T-helper 1 cell treated with Interleukin-12 subunit alpha and Interleukin-12 subunit beta and Interleukin-4 antibody, amounts not matched to agents 30 ng/mL and 1 ng/mL, for 36 hours (primary cell): ENCODE results near the gene ZNF740. TPM values are rescaled to one million over a fixed set of nuclear protein-coding genes. Genes with fewer than 3 reads are reported as not detected.
"Not testable (repeated sequence)": the region's sequence is repeated elsewhere in the genome, so short reads cannot be mapped to it uniquely, and the experiment has no call there.

ENCODE experiments used
- intact Hi-C: fragments of 100-400 bp; cut with micrococcal nuclease; formaldehyde crosslinking; loops from one replicate; pipeline ENCODE4 v1.15.1; 2024
- total RNA-seq: library from RNA; stranded (reverse); gene quantifications from 2 replicates; pipeline ENCODE4 v1.2.3, GENCODE V29; 2022

Gene ZNF740
- total RNA-seq, 1 donor from 2014 or later: 51.7 TPM

- intact Hi-C loops: no loop called here
Observed at GRCh38 chr12:53172352-53172751, 8.2 kb upstream of the ZNF740 start.

DNA sequence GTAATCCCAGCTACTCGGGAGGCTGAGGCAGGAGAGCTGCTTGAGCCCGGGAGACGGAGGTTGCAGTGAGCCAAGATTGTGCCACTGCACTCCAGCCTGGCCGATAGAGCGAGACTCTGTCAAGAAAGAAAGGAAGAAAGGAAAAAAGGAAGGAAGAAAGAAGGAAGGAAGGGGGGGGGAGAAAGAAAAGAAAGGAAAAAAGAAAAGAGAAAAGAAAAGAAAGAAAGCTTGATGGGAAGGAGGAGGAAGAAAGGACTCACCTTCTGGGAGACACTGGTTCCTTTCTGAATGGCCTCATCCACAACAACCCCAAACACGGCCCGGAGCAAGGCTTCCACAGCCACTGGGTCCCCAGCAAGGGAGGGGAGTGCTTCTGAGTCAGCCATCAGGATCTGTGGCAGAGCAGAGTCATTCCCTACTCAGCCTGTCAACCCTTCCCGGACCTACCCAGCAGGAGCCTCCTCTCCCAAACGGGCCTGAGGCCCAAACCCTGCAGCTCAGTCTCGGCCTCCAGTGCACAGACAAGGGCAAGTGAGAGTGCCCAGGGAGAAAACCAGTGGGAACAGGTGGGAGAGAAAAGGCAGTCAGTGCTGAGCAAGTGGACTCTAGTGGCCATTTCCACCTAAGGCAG, 7.3 kb upstream of the ZNF740 start:
- intact Hi-C loops: no loop called here

DNA sequence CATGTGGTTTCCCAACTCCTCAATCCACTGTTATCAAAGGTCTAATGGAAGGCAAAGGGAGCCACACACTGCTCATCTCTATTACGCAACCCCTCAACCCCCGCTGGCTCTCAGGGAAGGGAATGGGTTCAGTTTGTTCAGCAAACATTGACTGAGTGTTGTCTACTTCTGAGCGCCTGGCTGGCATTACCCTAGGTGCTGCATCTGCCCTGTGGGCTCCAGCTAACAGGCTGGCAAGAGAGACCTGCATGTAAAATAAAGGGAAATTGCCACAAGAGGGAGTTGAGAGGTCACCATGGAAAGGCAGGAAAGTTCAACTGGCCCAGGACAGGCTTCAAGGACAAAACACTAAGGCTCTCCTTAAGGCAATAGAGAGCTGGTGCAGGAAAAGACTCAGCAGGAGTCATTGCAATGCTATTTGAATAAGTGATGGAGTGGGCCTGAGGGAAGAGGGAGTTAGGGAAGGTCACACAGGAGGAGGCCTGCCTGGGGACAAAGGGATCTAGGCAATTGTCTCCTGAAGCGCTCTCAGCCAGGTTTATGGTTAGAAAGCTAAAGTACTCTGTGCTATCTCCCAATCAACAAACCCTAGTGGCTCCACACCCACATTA, 5.5 kb upstream of the ZNF740 start:
- intact Hi-C loops: no loop called here

GRCh38 chr12:53176750-53177149, 3.8 kb upstream of the ZNF740 start:
- intact Hi-C loops: no loop called here

GRCh38 chr12:53177447-53177846, 3.1 kb upstream of the ZNF740 start:
- intact Hi-C loops: not testable (repeated sequence)

DNA sequence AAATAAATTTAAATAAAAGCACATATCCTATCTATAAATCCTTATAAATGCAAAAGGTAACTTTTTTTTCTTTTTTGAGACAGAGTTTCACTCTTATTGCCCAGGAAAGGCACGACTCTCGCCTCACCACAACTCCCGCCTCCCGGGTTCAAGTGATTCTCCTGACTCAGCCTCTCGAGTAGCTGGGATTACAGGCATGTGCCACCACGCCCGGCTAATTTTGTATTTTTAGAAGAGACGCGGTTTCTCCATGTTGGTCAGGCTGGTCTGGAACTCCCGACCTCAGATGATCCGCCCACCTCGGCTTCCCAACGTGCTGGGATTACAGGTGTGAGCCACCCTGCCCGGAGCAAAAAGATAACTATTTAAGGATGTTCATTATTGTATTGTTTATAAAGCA, 1.7 kb upstream of the ZNF740 start:
- intact Hi-C loops: not testable (repeated sequence)

DNA sequence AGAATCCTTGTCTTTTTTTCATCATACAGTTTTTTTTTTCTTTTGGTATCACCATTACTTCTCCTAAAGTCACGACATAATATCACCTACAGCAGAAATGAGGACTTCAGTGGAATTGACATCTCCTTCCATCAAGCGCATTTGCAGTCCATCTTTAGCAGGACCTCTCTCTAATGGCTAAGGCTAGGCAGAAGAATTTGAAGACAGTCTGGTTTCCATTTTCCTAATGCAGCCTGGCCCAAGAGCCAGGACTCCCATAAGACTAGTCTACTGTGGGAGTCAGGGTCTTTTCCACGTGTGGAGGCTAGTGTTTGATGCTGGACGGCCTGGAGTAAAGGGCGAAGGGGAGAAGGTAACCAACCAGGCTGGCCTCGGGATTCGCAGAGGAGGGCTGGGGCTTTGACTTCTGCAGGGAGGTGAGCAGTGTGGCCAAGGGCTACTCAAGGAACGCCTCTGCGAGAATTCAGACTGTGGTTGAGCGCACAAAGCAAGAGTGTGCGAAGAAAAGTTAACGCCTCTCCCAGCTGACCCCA, 769 bp upstream of the ZNF740 start:
- intact Hi-C loops: loop anchor here (1.0 kb wide), 17 partner anchors 11 to 548 kb away; partner anchors contain the start of genes AAAS, ATP5MC2, CALCOCO1 and EIF4B

- intact Hi-C loops: loop anchor here (1.0 kb wide), 17 partner anchors 9 to 546 kb away; partner anchors contain the start of genes AAAS, ATP5MC2, CALCOCO1 and EIF4B
Observed at GRCh38 chr12:53180931-53181645, 566 bp downstream of the ZNF740 start.

DNA sequence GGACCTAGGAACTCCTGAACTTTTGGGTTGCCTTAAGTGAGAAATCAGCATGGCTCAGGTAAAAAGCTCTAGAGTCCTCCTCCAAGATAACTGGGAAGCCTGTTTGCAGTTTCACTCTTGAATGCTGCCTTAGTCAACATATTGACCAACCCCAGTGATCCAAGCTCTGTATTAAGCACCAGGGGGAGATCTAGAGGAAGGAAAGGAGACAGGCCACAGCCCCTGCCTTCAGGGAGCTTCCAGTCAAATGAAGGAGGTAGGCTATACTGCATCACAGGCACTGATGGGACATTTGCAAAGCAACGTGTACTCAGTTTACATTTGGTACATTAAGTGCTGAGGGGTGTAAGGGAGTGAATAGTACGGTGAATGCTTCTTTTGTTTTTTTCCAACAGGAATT, 1.4 kb downstream of the ZNF740 start:
- intact Hi-C loops: no loop called here

- intact Hi-C loops: no loop called here
Observed at GRCh38 chr12:53182903-53183302, 2.4 kb downstream of the ZNF740 start.

GRCh38 chr12:53184828-53185227, 4.3 kb downstream of the ZNF740 start:
- intact Hi-C loops: no loop called here

DNA sequence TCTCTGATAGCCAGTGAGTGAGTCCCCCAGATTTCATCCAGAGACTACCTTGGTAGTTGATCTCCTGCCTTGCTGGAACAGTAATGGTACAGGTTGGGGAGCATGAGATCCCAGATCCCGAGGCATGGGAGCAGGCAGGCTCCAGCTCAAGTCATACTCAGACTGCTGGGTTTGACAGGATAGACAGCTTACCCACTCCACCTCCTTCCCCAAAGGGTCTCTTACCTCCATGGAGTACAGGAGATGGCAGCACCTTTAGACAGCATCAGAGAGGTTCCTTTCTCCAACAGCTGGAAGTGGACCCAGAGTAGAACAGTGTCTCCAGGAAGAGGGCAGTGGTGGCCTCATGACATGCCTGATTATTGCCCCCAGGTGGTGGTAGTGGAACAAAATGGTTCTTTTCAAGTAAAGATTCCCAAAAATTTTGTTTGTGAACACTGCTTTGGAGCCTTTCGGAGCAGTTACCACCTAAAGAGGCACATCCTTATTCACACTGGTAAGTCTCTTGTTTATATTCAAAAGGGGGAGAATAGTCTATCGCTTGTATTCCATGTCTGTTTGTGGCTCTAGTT, 5.1 kb downstream of the ZNF740 start:
- intact Hi-C loops: no loop called here

DNA sequence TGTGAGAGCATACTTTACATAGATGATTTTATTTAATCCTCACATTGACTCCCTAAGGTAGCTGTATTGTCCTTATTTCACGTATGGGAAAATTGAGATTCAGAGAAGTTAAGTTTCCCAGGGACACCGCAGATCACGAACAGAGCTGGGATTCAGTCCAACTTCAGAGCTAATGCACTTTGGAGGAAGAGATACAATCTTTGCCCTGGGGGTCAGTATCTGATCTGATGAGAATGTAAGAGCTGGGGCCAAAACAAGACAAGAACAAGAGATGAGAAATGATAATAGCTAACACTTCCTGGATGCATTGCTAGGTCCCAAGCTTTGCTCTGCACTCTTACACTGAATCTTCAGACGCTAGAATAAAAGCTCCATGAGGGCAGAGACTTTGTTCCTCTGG, 6.2 kb downstream of the ZNF740 start:
- intact Hi-C loops: no loop called here

GRCh38 chr12:53187145-53187899, 6.8 kb downstream of the ZNF740 start:
- intact Hi-C loops: no loop called here

DNA sequence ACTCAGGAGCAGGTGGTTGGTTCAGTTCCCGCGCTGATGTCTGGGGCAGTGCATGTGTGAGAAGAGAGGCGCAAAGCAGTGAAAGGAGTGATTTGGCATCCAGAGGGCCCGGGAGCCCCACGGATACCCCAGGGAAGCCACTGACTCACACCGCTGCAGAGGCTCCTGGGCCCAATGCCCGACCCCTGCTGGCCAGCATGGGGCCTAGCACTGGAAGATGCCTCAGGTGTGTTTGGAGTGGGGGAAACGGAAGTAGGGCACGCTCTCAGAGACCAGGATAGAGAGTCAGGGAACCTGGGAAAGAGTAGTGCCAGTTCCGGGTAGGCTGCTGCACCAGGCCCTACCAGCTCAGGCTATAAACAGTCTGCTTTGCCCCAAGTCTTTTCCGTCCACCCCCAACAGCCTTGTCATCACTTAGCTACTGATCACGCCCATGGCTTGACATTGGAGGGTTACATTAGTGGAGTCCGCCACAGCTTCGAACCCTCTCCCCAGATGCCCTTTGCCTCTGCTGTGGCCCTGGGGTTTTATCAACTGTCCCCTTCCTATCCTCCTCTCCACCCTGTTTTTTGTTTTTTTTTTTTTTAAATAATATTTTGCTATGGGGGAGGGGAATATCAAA, 9.7 kb downstream of the ZNF740 start:
- intact Hi-C loops: loop anchor here (1.0 kb wide), 2 partner anchors 10 to 31 kb away; partner anchors contain the start of genes CSAD and ZNF740

- intact Hi-C loops: no loop called here
Observed at GRCh38 chr12:53191096-53191884, 10.8 kb downstream of the ZNF740 start.

DNA sequence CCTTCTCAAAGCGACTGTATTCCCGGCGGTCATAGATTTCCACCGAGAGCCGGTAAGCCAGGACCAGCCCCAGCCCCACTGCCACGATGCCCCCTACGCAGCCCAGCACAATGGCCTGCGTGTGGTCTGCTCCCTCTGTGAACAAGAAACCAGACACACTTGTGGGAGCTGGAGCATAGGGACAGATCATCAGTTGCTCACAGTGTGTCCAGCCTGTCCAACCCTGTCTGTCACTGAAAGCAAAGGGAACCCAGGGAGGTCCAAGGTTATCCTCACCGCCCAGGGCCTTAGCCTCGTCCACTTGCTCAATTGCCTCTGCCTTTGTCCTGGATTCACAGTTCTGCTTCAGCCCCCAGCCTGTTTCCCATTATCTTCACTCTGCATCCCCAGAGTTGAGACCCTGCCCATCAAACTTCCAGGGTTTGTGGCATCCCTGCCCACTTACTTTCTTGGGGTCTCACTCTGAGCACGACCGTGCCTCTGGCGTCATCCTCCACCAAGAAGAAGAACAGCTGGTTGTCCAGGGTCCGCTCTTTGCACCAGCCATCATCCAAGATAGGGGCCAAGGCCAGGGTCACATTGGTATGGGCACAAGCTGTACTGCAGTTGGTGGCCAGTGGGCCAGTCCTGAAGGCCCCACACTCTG, 11.5 kb downstream of the ZNF740 start:
- intact Hi-C loops: no loop called here

DNA sequence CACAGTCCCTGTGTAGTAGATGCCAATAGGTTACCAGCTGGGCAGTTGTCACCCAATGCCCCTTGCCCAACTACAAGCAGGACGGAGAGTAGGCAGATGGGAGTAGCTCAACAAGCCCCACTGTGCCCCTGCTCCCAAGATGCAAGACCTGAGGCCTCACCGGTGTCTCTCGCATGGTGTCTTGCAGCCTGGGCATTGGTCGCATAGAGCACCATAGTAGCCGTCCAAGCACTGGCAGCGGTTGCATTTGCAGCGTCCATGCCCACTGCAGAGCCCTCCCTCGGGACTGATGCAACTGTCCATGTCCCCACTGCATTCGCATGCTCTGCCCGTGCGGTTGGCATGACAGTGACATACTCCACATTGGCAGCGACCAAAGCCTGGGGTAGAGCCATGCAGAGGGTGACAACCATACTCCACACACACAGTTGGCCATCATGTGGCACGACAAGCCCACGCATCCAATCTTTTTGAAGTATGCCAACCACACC, 12.1 kb downstream of the ZNF740 start:
- intact Hi-C loops: no loop called here

DNA sequence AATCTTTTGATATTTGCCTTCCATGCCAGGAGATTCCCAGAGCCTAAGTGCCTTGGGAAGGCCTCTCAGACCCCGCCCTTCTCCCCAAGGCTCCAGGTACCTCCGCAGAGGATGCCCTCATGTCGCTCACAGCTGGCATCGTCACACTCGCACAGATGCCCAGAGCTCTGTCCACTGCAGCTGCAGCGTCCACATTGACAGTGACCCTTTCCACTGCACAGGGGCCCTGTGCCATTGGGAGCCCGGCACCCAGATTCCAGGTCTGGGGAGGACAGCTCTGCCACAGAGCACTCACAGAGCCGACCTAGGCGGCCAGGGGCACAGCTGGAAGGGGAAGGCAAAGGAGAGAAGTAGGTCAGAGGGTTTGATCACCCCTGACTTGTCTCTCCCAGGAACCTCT, 12.5 kb downstream of the ZNF740 start:
- intact Hi-C loops: no loop called here
